SK-N-SH (cell line): Measurements from ENCODE around the gene KIF9.

Source experiments
- CTCF ChIP-seq: fragments of 200-600 bp; sonication (generic); IDR thresholded peaks from 2 replicates; pipeline ENCODE4 v1.6.1; 2017; ENCODE audit warnings: antibody characterized with exemption, mild to moderate bottlenecking, moderate library complexity
- ELF1 ChIP-seq: IDR thresholded peaks from 2 replicates; pipeline ENCODE4 v1.4.0; 2012
- EZH2phosphoT487 ChIP-seq: fragments of 200-600 bp; sonication (generic); IDR thresholded peaks from 2 replicates; pipeline ENCODE4 v1.6.1; 2017; ENCODE audit warnings: low read depth, mixed run types, mild to moderate bottlenecking, antibody characterized with exemption, moderate library complexity, borderline replicate concordance
- GABPA ChIP-seq: IDR thresholded peaks from 2 replicates; pipeline ENCODE4 v1.4.0; 2012; ENCODE audit warnings: low read depth, mild to moderate bottlenecking
- JUND ChIP-seq: IDR thresholded peaks from 2 replicates; pipeline ENCODE4 v1.4.0; 2012
- MAX ChIP-seq: IDR thresholded peaks from 2 replicates; pipeline ENCODE4 v1.4.0; 2012; ENCODE audit warnings: low read depth
- MEF2A ChIP-seq: IDR thresholded peaks from 2 replicates; pipeline ENCODE4 v1.4.0; 2012; ENCODE audit warnings: low read depth, borderline replicate concordance
- NRF1 ChIP-seq: IDR thresholded peaks from 2 replicates; pipeline ENCODE4 v1.6.1; 2012; ENCODE audit warnings: low read depth, mild to moderate bottlenecking, low read length
- RCOR1 ChIP-seq: fragments of 150-350 bp; IDR thresholded peaks from 2 replicates; pipeline ENCODE4 v1.6.1; 2017; ENCODE audit warnings: antibody characterized with exemption, low read length
- SIN3A ChIP-seq: IDR thresholded peaks from 2 replicates; pipeline ENCODE4 v1.6.1; 2012; ENCODE audit warnings: low read depth, mild to moderate bottlenecking, low read length, moderate library complexity, borderline replicate concordance
- YY1 ChIP-seq: IDR thresholded peaks from 2 replicates; pipeline ENCODE4 v1.4.0; 2012; ENCODE audit warnings: low read depth, mild to moderate bottlenecking

GRCh38 chr3:47239929-47240328 lies 42.7 kb downstream of the KIF9 start:
- TF ChIP-seq CTCF: no peak
- TF ChIP-seq MEF2A: no peak
- TF ChIP-seq RCOR1: no peak
- no peak for TF ChIP-seq GABPA
- no peak for TF ChIP-seq ELF1
- TF ChIP-seq JUND: no peak
- TF ChIP-seq NRF1: no peak
- TF ChIP-seq SIN3A: no peak
- TF ChIP-seq EZH2phosphoT487: no peak
- TF ChIP-seq YY1: no peak
- no peak for TF ChIP-seq MAX
